Activated CD4-positive, alpha-beta T cell treated with anti-CD3 and anti-CD28 coated beads for 36 hours (primary cell): ENCODE measurements around the gene MYO15B. TPM values are rescaled to one million over a fixed set of nuclear protein-coding genes. Genes with fewer than 3 reads are reported as not detected.

Source experiments
- ATAC-seq: fragments of 200-7000 bp; cut with Tn5 transposase; one replicate; pipeline ENCODE4 v1.10.0; 2021; ENCODE audit warnings: mild to moderate bottlenecking, moderate library complexity
- CTCF ChIA-PET: fragments of 350-600 bp; sonication (Branson Sonifier 250); formaldehyde crosslinking; loops from one replicate; lab custom pipeline; 2021; ENCODE audit warnings: antibody characterized with exemption; lab: Charles Lee
- POLR2A ChIA-PET: fragments of 350-600 bp; sonication (Branson Sonifier 250); formaldehyde crosslinking; loops from one replicate; lab custom pipeline; 2021; ENCODE audit warnings: antibody characterized with exemption, inconsistent platforms; lab: Charles Lee
- DNase-seq: peaks from one replicate; pipeline ENCODE4 v3.0.0-alpha.2; 2020
- H3K27ac Mint-ChIP-seq: one replicate; pipeline ENCODE4 v1.8.0; 2021; ENCODE audit warnings: mixed read lengths
- H3K27me3 Mint-ChIP-seq: one replicate; pipeline ENCODE4 v1.8.0; 2021; ENCODE audit warnings: mixed read lengths
- H3K36me3 Mint-ChIP-seq: one replicate; pipeline ENCODE4 v1.8.0; 2021; ENCODE audit warnings: low read depth, mixed read lengths
- H3K4me1 Mint-ChIP-seq: one replicate; pipeline ENCODE4 v1.8.0; 2021; ENCODE audit warnings: mixed read lengths
- H3K4me3 Mint-ChIP-seq: one replicate; pipeline ENCODE4 v1.8.0; 2021; ENCODE audit warnings: mild to moderate bottlenecking, moderate library complexity, mixed read lengths
- H3K9me3 Mint-ChIP-seq: one replicate; pipeline ENCODE4 v1.8.0; 2021; ENCODE audit warnings: low read depth, mixed read lengths
- intact Hi-C, 2 experiments: fragments of 100-400 bp; cut with DNase I in 1 of 2; cut with micrococcal nuclease in 1 of 2; formaldehyde crosslinking; loops; one replicate each; pipeline versions ENCODE4 v1.14.2 to v1.15.1; 2022 to 2024; cut with DNase I, micrococcal nuclease
- total RNA-seq, 2 experiments: library from RNA; stranded (reverse); gene quantifications; one replicate each; pipeline ENCODE4 v1.2.3, GENCODE V29; 2021

Gene MYO15B
- total RNA-seq, 2 experiments from 2014 or later, result 20.8 to 22.4 TPM

DNA sequence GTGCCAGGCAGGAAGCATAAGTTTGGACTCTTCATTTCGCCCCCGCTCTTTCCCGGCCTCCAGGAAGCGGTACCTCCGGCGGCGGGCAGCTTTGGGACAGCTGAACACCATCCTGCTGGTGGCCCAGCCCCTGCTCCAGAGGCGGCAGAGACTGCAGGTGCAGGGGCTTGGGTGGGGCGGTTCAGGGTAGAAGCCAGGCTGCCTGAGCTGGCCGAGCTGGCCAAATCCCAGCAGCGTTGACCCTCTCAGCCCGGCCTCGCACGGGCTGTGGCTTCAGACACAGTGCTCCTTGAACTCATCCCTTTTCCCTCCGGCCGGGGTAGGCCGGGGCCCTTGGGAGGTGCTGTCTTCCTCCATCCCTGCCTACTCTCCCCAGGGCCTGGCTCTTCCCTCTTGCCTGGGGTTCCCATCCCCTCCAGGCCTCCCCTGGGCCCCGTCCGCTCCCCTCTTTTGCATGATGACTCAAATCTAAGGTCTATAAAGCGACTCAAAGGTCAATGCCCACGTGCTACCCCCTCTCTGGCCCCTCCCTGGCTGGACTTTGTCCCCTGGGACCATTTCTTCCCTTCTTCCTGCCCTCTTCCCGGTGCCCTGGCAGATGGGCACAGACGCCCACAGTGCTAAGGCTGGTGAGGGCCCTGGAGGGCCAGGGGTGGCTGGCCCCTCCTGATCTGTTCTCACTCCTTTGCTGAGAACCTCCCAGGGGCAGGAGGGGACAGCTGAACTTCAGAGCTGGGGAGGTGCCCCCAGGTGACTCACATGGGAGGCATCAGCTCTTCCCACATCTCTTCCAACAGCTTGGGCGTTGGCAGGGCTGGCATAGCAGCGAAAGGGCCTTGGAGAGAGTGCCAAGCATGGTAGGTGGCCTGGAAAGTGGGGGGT is 22.7 kb downstream of the MYO15B start:
- POLR2A ChIA-PET, result interaction anchor here (0.6 kb wide), 1 partner anchor 26 kb away, joined by 3 read pairs; no protein-coding TSS in a partner anchor
- H3K36me3 Mint-ChIP-seq, result no peaks in the 10 kb centered on the region
- DNase-seq, result no peak
- no peak overlapping the region for H3K4me3 Mint-ChIP-seq
- no peak for ATAC-seq
- CTCF ChIA-PET, result interaction anchor here (1.1 kb wide), 1 partner anchor 138 kb away, joined by 4 read pairs; no protein-coding TSS in a partner anchor
- no peaks in the 10 kb centered on the region for H3K9me3 Mint-ChIP-seq
- no peaks in the 10 kb centered on the region for H3K27me3 Mint-ChIP-seq
- peaks cover 6% of the 10 kb centered on the region for H3K4me1 Mint-ChIP-seq
- intact Hi-C loops, result no loop called here
- H3K27ac Mint-ChIP-seq, result no peak overlapping the region

DNA sequence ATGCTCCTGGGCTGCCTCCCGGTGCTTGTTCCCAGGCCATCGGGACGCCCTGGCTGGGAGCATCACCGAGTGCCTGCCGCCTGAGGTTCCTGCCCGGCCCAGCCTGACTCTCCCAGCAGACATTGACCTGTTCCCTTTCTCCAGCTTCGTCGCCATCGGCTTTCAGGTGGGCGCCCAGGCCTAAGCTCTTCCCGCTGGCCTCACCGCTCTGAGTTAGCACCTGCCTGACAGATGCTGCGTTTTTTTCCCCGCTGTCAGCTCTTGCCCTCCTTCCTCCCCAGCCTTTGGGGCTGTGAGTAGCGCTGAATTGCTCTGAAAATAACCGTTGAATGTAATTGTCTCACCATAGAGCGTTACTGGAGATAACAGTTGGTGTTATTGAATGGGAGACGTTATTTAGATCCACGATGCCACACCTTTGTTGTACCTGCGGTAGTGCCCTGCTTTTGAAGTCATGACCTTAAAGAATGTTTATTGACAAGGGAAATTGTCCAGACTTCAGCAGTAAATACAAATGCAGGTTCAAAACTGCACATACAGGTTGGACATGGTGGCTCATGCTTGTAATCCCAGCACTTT is 24.3 kb downstream of the MYO15B start:
- Mint-ChIP-seq H3K4me1 (peaks cover 2% of the 10 kb centered on the region), H3K27me3 (no peaks in the 10 kb centered on the region), H3K36me3 (no peaks in the 10 kb centered on the region), H3K4me3 (no peak overlapping the region), H3K27ac (no peak overlapping the region), H3K9me3 (no peaks in the 10 kb centered on the region)
- ChIA-PET CTCF (interaction anchor here (0.6 to 1.5 kb wide), 4 partner anchors 13 to 172 kb away, joined by 3 to 8 read pairs (median 3); partner anchors contain the start of gene SMIM5), POLR2A (no interaction called here)
- ATAC-seq (no peak), DNase-seq (no peak)
- intact Hi-C loops, result no loop called here

DNA sequence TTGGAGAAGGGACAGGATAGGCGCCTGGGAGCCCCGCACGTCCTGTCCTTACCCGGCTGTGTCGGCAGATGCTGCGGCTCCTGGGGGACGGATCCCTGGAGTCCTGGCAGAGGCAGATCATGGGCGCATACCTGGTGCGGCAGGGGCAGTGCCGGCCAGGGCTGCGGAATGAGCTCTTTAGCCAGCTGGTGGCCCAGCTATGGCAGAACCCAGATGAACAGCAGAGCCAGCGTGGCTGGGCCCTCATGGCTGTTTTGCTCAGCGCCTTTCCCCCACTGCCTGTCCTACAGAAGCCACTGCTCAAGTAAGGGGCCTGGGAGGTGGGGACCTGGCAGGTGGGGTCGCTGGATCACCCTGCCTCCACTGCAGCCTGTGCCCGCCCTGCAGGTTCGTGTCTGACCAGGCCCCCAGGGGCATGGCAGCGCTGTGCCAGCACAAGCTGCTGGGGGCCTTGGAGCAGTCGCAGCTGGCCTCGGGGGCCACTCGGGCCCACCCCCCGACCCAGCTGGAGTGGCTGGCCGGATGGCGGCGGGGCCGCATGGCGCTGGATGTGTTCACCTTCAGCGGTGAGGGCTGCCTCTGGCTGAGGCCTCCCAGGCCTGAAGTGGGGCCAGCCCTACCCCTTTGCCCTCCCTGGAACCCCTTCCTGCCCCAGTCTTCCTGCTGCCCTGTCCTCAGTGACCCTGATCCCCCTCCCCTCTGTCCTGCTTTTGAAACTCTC is 25.5 kb downstream of the MYO15B start:
- Mint-ChIP-seq H3K4me1 (no peaks in the 10 kb centered on the region), H3K27me3 (no peaks in the 10 kb centered on the region), H3K4me3 (no peak overlapping the region), H3K27ac (no peak overlapping the region), H3K9me3 (no peaks in the 10 kb centered on the region), H3K36me3 (no peaks in the 10 kb centered on the region)
- DNase-seq, result no peak
- intact Hi-C loops, result no loop called here
- POLR2A ChIA-PET, result no interaction called here
- no peak for ATAC-seq
- CTCF ChIA-PET, result no interaction called here

DNA sequence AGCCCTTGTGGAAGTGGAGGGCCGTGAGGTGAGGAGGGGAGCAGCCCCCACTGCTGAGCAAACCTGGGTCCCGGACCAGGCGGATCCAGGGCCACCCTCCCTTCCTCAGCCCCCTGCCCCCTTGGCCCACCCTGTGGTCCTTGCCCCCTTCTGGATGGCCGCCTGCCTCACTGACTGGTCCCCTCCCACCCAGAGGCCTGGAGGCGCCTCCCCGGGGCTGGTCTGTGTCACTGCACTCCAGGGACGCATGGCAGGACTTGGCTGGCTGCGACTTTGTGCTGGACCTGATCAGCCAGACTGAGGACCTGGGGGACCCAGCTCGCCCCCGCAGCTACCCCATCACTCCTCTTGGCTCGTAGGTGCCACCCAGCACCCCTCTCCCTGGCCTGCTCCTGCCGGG is 26.4 kb downstream of the MYO15B start:
- no peaks in the 10 kb centered on the region for H3K9me3 Mint-ChIP-seq
- ATAC-seq (no peak), DNase-seq (no peak)
- H3K4me3 Mint-ChIP-seq, result no peak overlapping the region
- ChIA-PET POLR2A (no interaction called here), CTCF (no interaction called here)
- no peaks in the 10 kb centered on the region for H3K36me3 Mint-ChIP-seq
- no peaks in the 10 kb centered on the region for H3K27me3 Mint-ChIP-seq
- intact Hi-C loops, result no loop called here
- no peak overlapping the region for H3K27ac Mint-ChIP-seq
- no peaks in the 10 kb centered on the region for H3K4me1 Mint-ChIP-seq

GRCh38 chr17:75614556-75615270 is 27.1 kb downstream of the MYO15B start:
- ChIA-PET CTCF (interaction anchor here (0.6 to 1.1 kb wide), 2 partner anchors 18 to 142 kb away, joined by 3 read pairs; no protein-coding TSS in a partner anchor), POLR2A (no interaction called here)
- Mint-ChIP-seq H3K27me3 (no peaks in the 10 kb centered on the region), H3K4me1 (no peaks in the 10 kb centered on the region), H3K9me3 (no peaks in the 10 kb centered on the region), H3K27ac (no peak overlapping the region), H3K36me3 (no peaks in the 10 kb centered on the region), H3K4me3 (no peak overlapping the region)
- no peak for DNase-seq
- ATAC-seq, result no peak
- intact Hi-C loops, result no loop called here

DNA sequence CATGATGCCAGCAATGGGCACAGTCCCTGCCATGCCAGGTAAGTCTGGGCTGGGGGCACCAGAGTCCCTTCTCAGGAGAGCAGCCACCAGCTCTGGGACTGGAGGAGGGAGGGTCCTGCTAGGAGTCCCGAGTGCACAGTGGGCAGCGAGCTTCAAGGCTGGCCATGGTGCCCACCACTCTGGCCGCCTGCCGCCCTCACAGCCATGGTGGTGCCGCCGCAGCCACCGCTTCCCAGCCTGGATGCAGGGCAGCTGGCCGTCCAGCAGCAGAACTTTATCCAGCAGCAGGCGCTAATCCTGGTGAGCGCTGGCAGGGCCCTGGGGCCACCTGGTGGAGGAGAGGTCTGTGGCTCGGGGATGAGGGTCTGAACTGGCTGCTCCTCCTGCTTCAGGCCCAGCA is 27.7 kb downstream of the MYO15B start:
- ATAC-seq, result no peak

GRCh38 chr17:75616521-75617122 is 29.0 kb downstream of the MYO15B start:
- Mint-ChIP-seq H3K4me1 (no peaks in the 10 kb centered on the region), H3K4me3 (no peak overlapping the region), H3K9me3 (no peaks in the 10 kb centered on the region), H3K36me3 (no peaks in the 10 kb centered on the region), H3K27ac (no peak overlapping the region), H3K27me3 (no peaks in the 10 kb centered on the region)
- DNase-seq (no peak), ATAC-seq (no peak)
- CTCF ChIA-PET, result interaction anchor here (0.7 to 1.1 kb wide), 3 partner anchors 15 to 233 kb away, joined by 3 to 4 read pairs (median 4); partner anchors contain the start of gene SMIM5
- intact Hi-C loops, result no loop called here
- POLR2A ChIA-PET, result no interaction called here

More for the DNA sequence above, 27.7 kb downstream of the MYO15B start:
- Mint-ChIP-seq H3K9me3 (no peaks in the 10 kb centered on the region), H3K27me3 (no peaks in the 10 kb centered on the region), H3K4me1 (no peaks in the 10 kb centered on the region), H3K36me3 (no peaks in the 10 kb centered on the region), H3K4me3 (no peak overlapping the region), H3K27ac (no peak overlapping the region)
- ChIA-PET CTCF (interaction anchor here (0.6 to 1.1 kb wide), 2 partner anchors 17 to 141 kb away, joined by 3 read pairs; no protein-coding TSS in a partner anchor), POLR2A (no interaction called here)
- no peak for DNase-seq
- intact Hi-C loops, result no loop called here

- Mint-ChIP-seq H3K9me3 (no peaks in the 10 kb centered on the region), H3K27ac (no peak overlapping the region), H3K27me3 (no peaks in the 10 kb centered on the region), H3K4me3 (no peak overlapping the region), H3K4me1 (no peaks in the 10 kb centered on the region), H3K36me3 (no peaks in the 10 kb centered on the region)
- intact Hi-C loops, result no loop called here
- ChIA-PET POLR2A (no interaction called here), CTCF (interaction anchor here (0.7 to 1.1 kb wide), 3 partner anchors 15 to 232 kb away, joined by 3 to 4 read pairs (median 4); partner anchors contain the start of gene SMIM5)
- ATAC-seq, result no peak
- DNase-seq, result no peak
These were observed 29.6 kb downstream of the MYO15B start for GRCh38 chr17:75617218-75617617.

GRCh38 chr17:75617675-75618074 is 30.1 kb downstream of the MYO15B start:
- H3K27ac Mint-ChIP-seq, result no peak overlapping the region

GRCh38 chr17:75619506-75620431 is 32.2 kb downstream of the MYO15B start:
- POLR2A ChIA-PET, result no interaction called here
- DNase-seq, result peak; percentile 65
- Mint-ChIP-seq H3K36me3 (no peaks in the 10 kb centered on the region), H3K4me1 (no peaks in the 10 kb centered on the region), H3K4me3 (no peak overlapping the region), H3K27ac (no peak overlapping the region), H3K27me3 (no peaks in the 10 kb centered on the region), H3K9me3 (no peaks in the 10 kb centered on the region)
- ATAC-seq, result no peak
- CTCF ChIA-PET, result interaction anchor here (1.5 kb wide), 1 partner anchor 13 kb away, joined by 3 read pairs; no protein-coding TSS in a partner anchor
- intact Hi-C loops, result no loop called here

More at GRCh38 chr17:75617675-75618074, 30.1 kb downstream of the MYO15B start:
- Mint-ChIP-seq H3K36me3 (no peaks in the 10 kb centered on the region), H3K4me3 (no peak overlapping the region), H3K9me3 (no peaks in the 10 kb centered on the region), H3K27me3 (no peaks in the 10 kb centered on the region), H3K4me1 (no peaks in the 10 kb centered on the region)
- POLR2A ChIA-PET, result no interaction called here
- no peak for DNase-seq
- CTCF ChIA-PET, result interaction anchor here (1.0 kb wide), 1 partner anchor 16 kb away, joined by 4 read pairs; no protein-coding TSS in a partner anchor
- no peak for ATAC-seq
- intact Hi-C loops, result no loop called here
